Stimulated activated CD4-positive, alpha-beta T cell treated with anti-CD3 and anti-CD28 coated beads, Interleukin-4, amount 100 ng/mL, for 1 hour (primary cell): Measurements from ENCODE around the gene CIT.

Source experiments
- DNase-seq: peaks from one replicate; pipeline ENCODE4 v3.0.0-alpha.2; 2020

The CIT gene

DNA sequence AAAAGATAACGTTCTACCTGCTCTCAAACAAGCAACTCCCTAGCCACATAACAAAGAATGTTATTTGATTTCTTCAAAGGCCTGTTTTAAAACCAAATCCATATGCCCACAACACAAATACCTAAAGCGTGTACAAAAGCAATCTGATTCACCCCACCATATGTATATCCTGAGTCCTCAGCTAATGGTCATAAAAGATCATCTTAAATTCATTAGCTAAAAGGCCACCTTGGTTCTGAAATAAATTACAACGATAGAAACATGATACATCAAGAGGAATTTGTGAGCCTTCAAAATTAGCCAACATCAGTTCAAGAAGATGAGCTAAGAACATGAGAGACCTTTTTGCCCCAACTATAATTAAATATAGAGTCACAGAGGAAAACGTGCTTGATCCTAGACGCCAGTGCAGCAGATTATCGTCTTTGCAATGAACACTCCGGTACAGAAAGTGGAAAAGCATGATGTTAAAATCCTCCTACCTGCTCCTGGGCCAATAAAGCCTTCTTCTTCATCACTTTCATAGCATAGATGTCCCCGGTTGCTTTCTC lies 20.0 kb downstream of the CIT start:
- DNase-seq = no peak

DNA sequence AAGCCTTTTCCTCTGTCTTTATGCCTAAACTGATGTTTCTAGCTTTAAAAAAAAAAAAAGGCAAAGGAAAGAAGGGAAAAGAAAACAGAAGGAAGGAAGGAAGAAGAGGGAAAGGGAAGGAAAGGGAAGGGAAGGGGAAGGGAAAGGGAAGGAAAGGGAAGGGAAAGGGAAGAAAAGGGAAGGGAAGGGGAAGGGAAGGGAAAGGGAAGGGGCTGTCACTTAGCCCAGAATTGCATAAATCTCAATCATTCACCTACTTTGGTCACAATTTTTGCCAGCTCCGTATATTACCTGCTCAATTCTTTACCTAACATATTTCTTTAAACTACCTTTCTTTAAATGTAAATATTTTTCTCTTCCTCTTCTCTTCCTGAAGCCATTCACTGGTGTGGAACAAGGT lies 26.8 kb downstream of the CIT start:
- DNase-seq = no peak

DNA sequence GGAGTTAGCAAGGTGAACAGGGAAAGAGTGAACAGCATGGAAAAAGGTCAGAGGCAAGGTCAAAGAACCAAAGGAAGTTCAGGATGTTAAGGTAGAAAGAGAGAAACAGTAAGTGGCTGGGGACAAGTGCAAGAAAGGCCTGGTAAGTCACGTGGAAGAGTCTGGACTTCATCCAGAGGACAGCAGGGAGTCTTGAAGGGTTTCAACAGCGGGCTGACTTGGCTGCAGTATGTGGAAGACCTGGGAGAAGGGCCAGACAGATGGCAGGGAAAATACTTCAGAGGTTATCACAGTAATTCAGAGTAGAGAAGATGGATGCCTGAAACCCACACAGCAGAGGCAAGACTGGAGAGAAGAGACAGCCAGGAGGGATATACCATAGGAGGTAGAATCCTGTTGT lies 34.0 kb downstream of the CIT start:
- DNase-seq = no peak

DNA sequence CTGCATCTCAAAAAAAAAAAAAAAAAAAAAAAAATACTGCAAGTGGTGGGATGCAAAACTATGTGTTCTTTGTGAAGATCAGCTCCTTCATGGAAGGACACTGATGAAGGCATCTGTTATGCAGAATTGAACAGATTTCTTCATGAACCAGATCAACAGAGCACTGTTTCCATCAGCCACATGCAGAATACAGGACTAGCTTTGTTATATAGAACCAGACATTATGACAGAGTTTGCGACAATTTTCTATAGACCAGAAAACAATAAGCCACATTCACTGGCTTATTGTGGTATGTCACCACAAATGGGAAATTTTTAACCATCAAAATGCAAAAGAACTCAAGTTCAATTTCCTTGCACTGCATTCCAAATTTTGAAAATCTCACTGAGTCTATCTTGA lies 34.7 kb downstream of the CIT start:
- no peak for DNase-seq

DNA sequence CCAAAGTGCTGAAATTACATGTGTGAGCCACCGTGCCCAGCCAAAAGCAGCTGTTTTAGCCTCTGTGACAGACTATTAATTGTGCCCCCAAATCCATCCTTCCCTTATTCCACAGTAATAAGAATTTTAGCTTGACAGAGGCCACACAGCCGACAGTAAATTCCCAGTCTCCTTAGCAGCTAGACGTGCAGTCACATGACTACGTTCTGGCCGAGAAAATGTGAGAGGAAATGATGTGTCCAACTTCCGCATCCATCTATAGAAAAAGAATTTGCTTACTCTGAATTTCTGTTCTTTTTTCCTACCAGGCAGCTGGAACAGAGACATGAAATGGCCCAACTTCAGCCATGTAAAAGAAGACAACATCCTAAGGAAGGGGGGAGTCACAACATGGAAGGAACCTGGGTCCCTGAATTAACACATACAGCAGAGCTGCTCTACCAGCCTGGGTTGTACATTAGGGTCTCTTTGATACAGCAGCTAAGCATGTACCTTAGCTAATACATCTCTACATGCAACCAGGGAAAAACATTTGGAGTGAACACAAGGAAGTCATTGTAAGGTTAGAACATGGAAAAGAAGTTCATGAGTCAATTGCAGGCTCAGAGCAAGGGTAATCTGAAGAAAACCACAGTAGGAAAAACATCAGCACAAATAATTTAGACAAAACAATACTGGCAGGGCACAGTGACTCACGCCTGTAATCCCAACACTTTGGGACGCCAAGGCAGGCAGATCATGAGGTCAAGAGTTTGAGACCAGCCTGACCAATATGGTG lies 35.5 kb downstream of the CIT start:
- DNase-seq = no peak

GRCh38 chr12:119840582-119840981 lies 36.5 kb downstream of the CIT start:
- no peak for DNase-seq

DNA sequence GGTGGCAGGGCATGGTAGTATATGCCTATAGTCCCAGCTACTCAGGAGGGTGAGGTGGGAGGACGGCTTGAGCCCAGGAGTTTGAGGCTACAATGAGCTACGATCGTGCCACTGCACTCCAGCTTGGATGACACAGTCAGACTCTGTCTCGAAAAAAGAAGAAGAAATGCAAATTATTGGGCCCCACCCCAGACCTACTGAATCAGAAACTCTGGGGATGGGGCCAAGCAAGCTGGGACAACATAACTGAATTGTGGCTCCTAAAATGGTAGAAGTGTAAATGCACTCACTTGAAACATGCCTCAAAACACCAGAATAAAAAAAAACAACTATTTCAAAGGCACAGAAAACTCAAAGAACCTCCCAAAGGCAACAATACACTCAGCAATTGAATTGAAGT lies 37.0 kb downstream of the CIT start:
- no peak for DNase-seq

DNA sequence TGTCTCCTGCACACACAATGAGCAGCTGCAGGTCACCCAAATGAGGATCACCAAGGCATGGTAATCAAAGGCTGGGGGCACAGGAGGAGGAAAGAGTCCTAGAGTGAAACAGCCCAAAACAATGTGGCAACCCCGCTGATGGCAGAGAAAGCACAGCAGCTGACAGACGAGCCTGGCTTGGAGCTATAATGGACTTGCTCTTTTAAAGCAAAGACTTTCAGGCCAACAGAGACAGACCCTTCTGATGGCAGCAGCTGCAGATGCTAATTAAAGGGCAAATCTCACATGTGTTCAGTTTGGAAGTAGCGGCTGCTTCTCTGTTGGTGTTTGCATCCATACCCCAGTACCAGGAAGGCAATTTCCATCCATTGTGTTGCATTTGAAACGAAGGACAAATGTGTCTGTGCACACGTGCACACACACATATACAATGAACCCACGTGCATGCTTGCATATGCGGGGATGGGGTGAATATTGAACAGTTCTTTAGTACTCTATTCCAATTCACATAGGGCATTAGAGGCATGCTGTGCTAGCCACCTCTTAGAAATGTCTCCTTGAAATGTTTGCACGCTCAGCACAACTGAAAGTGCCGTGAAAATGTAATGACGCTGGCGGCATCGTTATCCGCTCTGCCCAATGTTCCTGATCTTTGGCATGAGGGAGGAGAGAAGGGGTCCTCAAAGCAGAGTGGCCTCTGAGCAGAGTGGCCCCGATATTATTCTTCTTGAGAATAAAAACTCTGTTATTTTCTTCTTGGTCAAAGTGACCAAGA lies 38.1 kb downstream of the CIT start:
- DNase-seq = no peak

DNA sequence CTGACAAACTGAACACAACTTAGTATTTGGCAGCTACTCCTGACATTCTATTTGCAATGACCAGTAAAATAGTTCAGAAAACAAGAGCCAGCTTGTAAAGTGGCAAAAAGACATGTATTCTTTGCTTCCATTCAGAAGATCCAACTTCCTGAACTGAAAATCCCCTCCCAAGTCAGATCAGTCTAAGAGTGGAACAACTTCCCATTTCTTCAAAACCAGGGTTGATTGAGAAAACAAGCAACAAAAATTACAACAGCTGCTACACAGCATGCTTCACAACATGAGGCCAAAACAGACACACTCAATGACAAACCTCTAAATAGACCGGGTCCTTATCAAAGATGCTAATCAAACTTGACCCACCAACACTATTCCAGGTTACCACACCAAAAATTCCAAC lies 40.3 kb downstream of the CIT start:
- DNase-seq = no peak

- no peak for DNase-seq
These were observed 42.1 kb downstream of the CIT start for GRCh38 chr12:119835068-119835467.

DNA sequence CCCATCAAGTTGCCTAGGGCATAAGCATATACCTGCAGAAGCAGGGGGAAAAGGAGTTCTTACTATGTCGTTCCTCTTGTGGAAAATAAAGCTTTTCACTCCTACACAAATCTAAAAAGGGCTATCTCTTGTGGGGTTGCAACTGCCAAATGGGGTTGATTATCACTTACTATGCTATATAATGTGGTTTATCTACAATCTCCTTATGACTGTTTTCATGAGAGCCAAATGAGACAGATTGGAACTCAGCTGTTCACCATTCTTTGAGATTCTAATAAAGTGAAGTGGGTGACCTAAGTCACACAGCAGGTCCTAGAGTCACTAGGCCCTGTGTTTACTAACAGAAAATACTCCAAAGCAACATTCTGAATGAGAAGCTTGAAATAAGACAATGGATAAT lies 47.7 kb downstream of the CIT start:
- no peak for DNase-seq

- DNase-seq = no peak
These were observed 48.8 kb downstream of the CIT start for GRCh38 chr12:119828300-119828699.

GRCh38 chr12:119827760-119828159 lies 49.4 kb downstream of the CIT start:
- DNase-seq = no peak

GRCh38 chr12:119826661-119827445 lies 50.3 kb downstream of the CIT start:
- no peak for DNase-seq

DNA sequence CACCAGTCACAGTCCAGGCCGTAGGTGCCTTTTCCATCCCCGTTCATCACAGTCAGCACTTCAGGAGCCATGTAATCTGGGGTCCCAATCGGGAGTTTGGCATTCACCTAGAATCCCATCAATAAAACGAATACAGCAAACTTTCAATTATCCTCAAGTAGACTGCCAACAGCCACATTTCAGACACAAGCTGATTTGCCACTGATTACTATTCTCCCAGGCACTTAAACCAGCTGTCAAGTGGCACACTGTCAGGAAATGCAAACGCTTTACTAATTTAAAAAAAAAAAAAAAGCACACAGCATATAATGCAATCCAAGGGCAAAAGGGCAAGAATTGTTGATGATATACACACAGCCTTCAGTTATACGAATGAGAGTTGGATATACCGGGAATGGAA lies 51.9 kb downstream of the CIT start:
- DNase-seq = no peak

GRCh38 chr12:119822046-119822445 lies 55.1 kb downstream of the CIT start:
- DNase-seq = no peak

DNA sequence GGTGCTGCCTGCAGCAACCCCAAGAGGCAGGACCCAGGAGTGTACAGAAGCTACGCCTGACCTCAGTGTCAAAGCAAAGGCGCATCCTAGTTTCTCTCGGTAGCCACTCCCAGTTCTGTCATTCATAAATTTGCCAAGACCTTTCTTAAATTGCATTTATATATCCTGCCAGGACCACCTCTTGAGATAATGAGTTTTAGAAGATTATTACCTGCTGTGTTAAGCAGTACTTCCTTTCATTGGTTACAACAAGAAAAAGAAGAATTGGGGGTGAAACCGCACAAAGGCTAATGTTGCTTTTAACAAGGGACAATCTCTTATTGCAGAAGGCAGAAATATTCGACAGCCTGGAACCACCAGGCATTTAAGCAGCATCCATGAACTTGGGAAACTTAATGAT lies 57.8 kb downstream of the CIT start:
- no peak for DNase-seq

DNA sequence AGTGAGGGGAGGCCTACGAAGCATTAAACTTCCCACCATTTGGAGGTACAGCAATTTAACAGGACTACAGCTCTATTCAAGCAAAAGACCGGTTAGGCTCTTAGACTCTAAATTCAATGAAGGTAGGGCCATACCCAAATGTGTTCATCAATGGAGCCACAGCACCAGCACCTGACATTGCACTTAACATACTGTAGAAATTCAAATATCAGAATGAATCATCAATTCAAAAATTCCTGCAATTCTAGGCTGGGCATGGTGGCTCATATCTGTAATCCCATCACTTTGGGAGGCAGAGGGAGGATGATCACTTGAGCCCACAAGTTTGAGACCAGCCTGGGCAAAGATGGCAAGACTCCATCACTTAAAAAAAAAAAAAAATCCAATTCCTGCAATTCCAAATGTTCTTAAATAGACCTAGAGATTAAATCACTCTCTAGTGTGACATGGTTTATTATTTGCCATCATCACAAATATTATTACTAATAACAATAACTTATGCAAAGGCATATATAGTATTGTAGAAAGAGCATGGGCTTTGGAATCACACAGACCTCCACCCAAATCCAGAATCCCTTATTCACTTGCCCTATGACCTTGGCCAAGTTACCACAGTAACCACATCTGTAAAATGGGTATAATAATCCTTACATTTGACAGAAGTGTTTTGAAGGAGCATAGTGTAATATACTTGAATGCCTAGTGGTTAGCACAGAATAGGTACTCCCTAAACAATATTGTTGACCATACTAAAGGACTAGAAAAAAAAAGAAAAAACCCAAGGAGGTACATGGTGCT lies 59.4 kb downstream of the CIT start:
- DNase-seq = no peak

DNA sequence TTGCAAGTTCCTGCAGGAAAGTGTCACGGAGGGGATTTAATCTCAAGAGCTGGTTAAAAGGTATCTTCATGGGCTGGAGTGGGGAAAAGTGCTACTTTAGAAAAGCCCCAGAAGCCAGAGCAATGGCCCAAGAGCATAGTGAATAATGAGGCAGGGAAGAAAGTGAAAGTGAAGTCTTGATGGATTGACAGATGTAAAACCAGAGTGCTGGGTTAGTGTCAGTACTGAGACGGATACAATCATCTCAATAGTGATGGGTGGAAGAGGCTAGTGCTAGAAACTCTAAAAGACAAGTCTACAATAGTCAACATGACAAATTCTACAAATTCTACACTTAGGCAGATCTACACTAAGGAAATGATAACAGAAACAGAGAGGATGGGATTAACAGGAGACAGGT lies 68.1 kb downstream of the CIT start:
- DNase-seq = no peak

GRCh38 chr12:119808441-119808840 lies 68.7 kb downstream of the CIT start:
- DNase-seq = no peak

DNA sequence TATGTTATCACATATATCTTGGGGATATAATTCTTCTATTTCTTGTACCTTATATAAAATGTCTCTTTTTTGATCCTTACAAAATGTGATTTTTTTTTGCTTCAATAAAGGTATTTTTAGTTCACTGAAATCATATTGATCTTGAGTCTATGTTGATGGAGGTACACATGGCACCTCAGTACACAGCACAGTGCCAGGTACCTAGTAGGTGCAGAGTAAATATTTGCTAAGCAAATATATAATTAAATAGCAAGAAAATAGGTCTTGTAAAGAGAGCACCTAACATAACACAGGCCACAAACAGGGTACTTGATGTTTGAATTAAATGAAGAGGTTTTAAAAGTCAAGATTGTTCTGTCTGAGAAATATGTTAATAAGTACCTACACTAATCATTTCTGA lies 69.7 kb downstream of the CIT start:
- no peak for DNase-seq

GRCh38 chr12:119804011-119804641 lies 73.0 kb downstream of the CIT start:
- DNase-seq = no peak
